Measurements from ENCODE around the gene GARIN6. TPM values are rescaled to one million over a fixed set of nuclear protein-coding genes. Genes with fewer than 3 reads are reported as not detected.

Gene GARIN6
- total RNA-seq: not detected

GRCh38 chr12:99647453-99647852, at the start of gene GARIN6:
GARIN6 (plus strand) TSS chr12:99647753; CDS start chr12:99648175, 422 bp downstream.
- Histone ChIP-seq H3K36me3 (no peaks in the 10 kb centered on the region), H3K9me3 (no peaks in the 10 kb centered on the region), H3K4me3 (no peak within 1 kb of the TSS), H3K4me1 (no peaks in the 10 kb centered on the region), H3K27me3 (no peaks in the 10 kb centered on the region), H3K27ac (no peak within 1 kb of the TSS)
- ATAC-seq: no peak
- in situ Hi-C loops (cut with MboI; ENCODE audit: low sequenced_read_pairs in 4 of 4): no loop called here
- intact Hi-C loops (cut with DNase I; ENCODE audit: low total_unique reads): no loop called here
- TF ChIP-seq CTCF (IDR thresholded peaks at IDR 0.05 in 4 of 5, conservative IDR thresholded peaks at IDR 0.05 in 1 of 5) (no peak), POLR2A (IDR thresholded peaks at IDR 0.05) (no peak)
- DNase-seq: no peak

- no peak for TF ChIP-seq CTCF (IDR thresholded peaks at IDR 0.05 in 4 of 5, conservative IDR thresholded peaks at IDR 0.05 in 1 of 5)
- no peak for TF ChIP-seq POLR2A (IDR thresholded peaks at IDR 0.05)
- Histone ChIP-seq H3K4me1 (no peaks in the 10 kb centered on the region), H3K36me3 (no peaks in the 10 kb centered on the region), H3K27me3 (no peaks in the 10 kb centered on the region), H3K27ac (no peak overlapping the region), H3K4me3 (no peak overlapping the region), H3K9me3 (no peaks in the 10 kb centered on the region)
- ATAC-seq (no peak), DNase-seq (no peak)
- in situ Hi-C loops (cut with MboI; ENCODE audit: low sequenced_read_pairs in 4 of 4): loop anchor here in 1 of 4 donors (25.0 kb wide), 1 partner anchor 111 kb away; no protein-coding TSS in a partner anchor
- intact Hi-C loops (cut with DNase I; ENCODE audit: low total_unique reads): no loop called here
Measured at GRCh38 chr12:99598785-99599184, 48.8 kb upstream of the GARIN6 start.

GRCh38 chr12:99600388-99600787, 47.2 kb upstream of the GARIN6 start:
- in situ Hi-C loops (cut with MboI; ENCODE audit: low sequenced_read_pairs in 4 of 4): no loop called here
- Histone ChIP-seq H3K27ac (no peak overlapping the region), H3K4me1 (no peaks in the 10 kb centered on the region), H3K9me3 (no peaks in the 10 kb centered on the region), H3K27me3 (no peaks in the 10 kb centered on the region), H3K36me3 (no peaks in the 10 kb centered on the region), H3K4me3 (no peak overlapping the region)
- ATAC-seq: no peak
- no peak for DNase-seq
- TF ChIP-seq POLR2A (IDR thresholded peaks at IDR 0.05) (no peak), CTCF (IDR thresholded peaks at IDR 0.05 in 4 of 5, conservative IDR thresholded peaks at IDR 0.05 in 1 of 5) (no peak)
- intact Hi-C loops (cut with DNase I; ENCODE audit: low total_unique reads): no loop called here

- H3K4me3 ChIP-seq: no peak overlapping the region
- H3K27ac ChIP-seq: no peak overlapping the region
- DNase-seq: no peak
- in situ Hi-C loops (cut with MboI; ENCODE audit: low sequenced_read_pairs in 4 of 4): no loop called here
- TF ChIP-seq CTCF (IDR thresholded peaks at IDR 0.05 in 4 of 5, conservative IDR thresholded peaks at IDR 0.05 in 1 of 5) (no peak), POLR2A (IDR thresholded peaks at IDR 0.05) (no peak)
- no peaks in the 10 kb centered on the region for H3K9me3 ChIP-seq
- no peak for ATAC-seq
- intact Hi-C loops (cut with DNase I; ENCODE audit: low total_unique reads): no loop called here
- H3K36me3 ChIP-seq: no peaks in the 10 kb centered on the region
- H3K4me1 ChIP-seq: no peaks in the 10 kb centered on the region
- no peaks in the 10 kb centered on the region for H3K27me3 ChIP-seq
Measured at GRCh38 chr12:99609455-99610181, 37.9 kb upstream of the GARIN6 start.

GRCh38 chr12:99611117-99611516, 36.4 kb upstream of the GARIN6 start:
- H3K36me3 ChIP-seq: no peaks in the 10 kb centered on the region
- no peak for TF ChIP-seq CTCF (IDR thresholded peaks at IDR 0.05 in 4 of 5, conservative IDR thresholded peaks at IDR 0.05 in 1 of 5)
- TF ChIP-seq POLR2A (IDR thresholded peaks at IDR 0.05): no peak
- no peak for ATAC-seq

More at GRCh38 chr12:99611117-99611516, 36.4 kb upstream of the GARIN6 start:
- Histone ChIP-seq H3K9me3 (no peaks in the 10 kb centered on the region), H3K27me3 (no peaks in the 10 kb centered on the region), H3K4me1 (no peaks in the 10 kb centered on the region), H3K27ac (no peak overlapping the region), H3K4me3 (no peak overlapping the region)
- no peak for DNase-seq
- in situ Hi-C loops (cut with MboI; ENCODE audit: low sequenced_read_pairs in 4 of 4) (no loop called here), intact Hi-C loops (cut with DNase I; ENCODE audit: low total_unique reads) (no loop called here)

All from gastrocnemius medialis (tissue), 4 donors.